IMR-90 (cell line): ENCODE measurements around the gene FEN1. TPM values are rescaled to one million over a fixed set of nuclear protein-coding genes. Genes with fewer than 3 reads are reported as not detected.

Experiments used
- ATAC-seq: fragments of 200-7000 bp; cut with Tn5 transposase; 2 replicates; pipeline ENCODE4 v1.9.1; 2020; ENCODE audit warnings: low read depth, mild to moderate bottlenecking, moderate library complexity
- BruUV-seq: library from RNA; stranded (reverse); fragments of 400-500 nt; replicated peaks from 2 replicates; lab custom pipeline; 2021; lab: Mats Ljungman, UMichigan
- CTCF ChIA-PET: fragments of 300-600 bp; formaldehyde crosslinking; extraction: SDS; loops from one replicate; lab custom pipeline; 2021; ENCODE audit warnings: antibody characterized with exemption; lab: Yijun Ruan, JAX
- POLR2A ChIA-PET: fragments of 300-600 bp; sonication (Branson Sonifier 250); formaldehyde crosslinking; loops from one replicate; lab custom pipeline; 2022; ENCODE audit warnings: antibody characterized with exemption; ENCODE audit not compliant: unreplicated experiment; lab: Charles Lee
- DNase-seq: peaks from one replicate; pipeline ENCODE4 v3.0.0; 2013
- H2AFZ ChIP-seq: replicated peaks from 2 replicates; pipeline ENCODE3; 2013; ENCODE audit warnings: low read length, mild to moderate bottlenecking; ENCODE audit not compliant: poor library complexity
- H2AK5ac ChIP-seq: 2 replicates; pipeline ENCODE4 v1.6.1; 2013; ENCODE audit warnings: low read depth, low read length, inconsistent platforms
- H2AK9ac ChIP-seq: replicated peaks from 2 replicates; pipeline ENCODE3; 2013; ENCODE audit warnings: mild to moderate bottlenecking, low read depth, low read length, moderate library complexity; ENCODE audit not compliant: poor library complexity
- H2BK120ac ChIP-seq: 2 replicates; pipeline ENCODE4 v1.6.1; 2013; ENCODE audit warnings: low read depth, low read length, inconsistent platforms
- H2BK15ac ChIP-seq: 3 replicates; pipeline ENCODE4 v1.6.1; 2013; ENCODE audit warnings: low read depth, low read length, inconsistent platforms
- H2BK20ac ChIP-seq: 2 replicates; pipeline ENCODE4 v1.6.1; 2013; ENCODE audit warnings: low read depth, mild to moderate bottlenecking, inconsistent platforms, low read length, moderate library complexity
- H2BK5ac ChIP-seq: 2 replicates; pipeline ENCODE4 v1.6.1; 2013; ENCODE audit warnings: mild to moderate bottlenecking, low read depth, low read length, inconsistent platforms; ENCODE audit not compliant: poor library complexity, severe bottlenecking
- H3K14ac ChIP-seq: replicated peaks from 2 replicates; pipeline ENCODE4 v1.6.1; 2013; ENCODE audit warnings: low read depth, low read length, inconsistent platforms
- H3K18ac ChIP-seq: 2 replicates; pipeline ENCODE4 v1.6.1; 2013; ENCODE audit warnings: low read depth, low read length, control low read depth
- H3K23ac ChIP-seq: 2 replicates; pipeline ENCODE4 v1.6.1; 2013; ENCODE audit warnings: low read depth, low read length, inconsistent platforms
- H3K27ac ChIP-seq: 2 replicates; pipeline ENCODE4 v1.5.1; 2013; ENCODE audit warnings: mild to moderate bottlenecking, control low read depth, low read length; ENCODE audit not compliant: insufficient read depth
- H3K27me3 ChIP-seq: 2 replicates; pipeline ENCODE4 v1.6.1; 2013; ENCODE audit warnings: low read length; ENCODE audit not compliant: control insufficient read depth, insufficient read depth
- H3K36me3 ChIP-seq: 2 replicates; pipeline ENCODE4 v1.6.1; 2013; ENCODE audit warnings: low read length, mixed read lengths; ENCODE audit not compliant: control insufficient read depth, insufficient read depth
- H3K4ac ChIP-seq: 2 replicates; pipeline ENCODE4 v1.6.1; 2013; ENCODE audit warnings: low read depth, low read length, inconsistent platforms
- H3K4me1 ChIP-seq: 2 replicates; pipeline ENCODE4 v1.6.1; 2013; ENCODE audit warnings: low read length, mixed read lengths; ENCODE audit not compliant: control insufficient read depth, insufficient read depth
- H3K4me2 ChIP-seq: 2 replicates; pipeline ENCODE4 v1.6.1; 2013; ENCODE audit warnings: low read depth, mild to moderate bottlenecking, control low read depth, low read length, moderate library complexity
- H3K4me3 ChIP-seq: 2 replicates; pipeline ENCODE4 v1.5.1; 2013; ENCODE audit warnings: low read depth, mild to moderate bottlenecking, control low read depth, low read length, moderate library complexity; ENCODE audit not compliant: insufficient read depth
- H3K56ac ChIP-seq: 2 replicates; pipeline ENCODE4 v1.6.1; 2013; ENCODE audit warnings: low read length, inconsistent platforms; ENCODE audit not compliant: insufficient read depth; ENCODE audit errors: extremely low read depth
- H3K79me1 ChIP-seq, 2 experiments: 2 replicates each; pipeline ENCODE4 v1.6.1; 2013; ENCODE audit warnings: low read length in 2 of 2, inconsistent platforms in 1 of 2, low read depth in 1 of 2
- H3K9ac ChIP-seq: 2 replicates; pipeline ENCODE4 v1.6.1; 2013; ENCODE audit warnings: low read depth, low read length, control low read depth
- H3K9me1 ChIP-seq: 2 replicates; pipeline ENCODE4 v1.6.1; 2013; ENCODE audit warnings: low read length, inconsistent platforms; ENCODE audit not compliant: insufficient read depth
- H3K9me3 ChIP-seq: 2 replicates; pipeline ENCODE4 v1.6.1; 2013; ENCODE audit warnings: low read length; ENCODE audit not compliant: control insufficient read depth, insufficient read depth
- H4K20me1 ChIP-seq: 2 replicates; pipeline ENCODE4 v1.6.1; 2013; ENCODE audit warnings: low read length, inconsistent platforms; ENCODE audit not compliant: insufficient read depth
- H4K5ac ChIP-seq: 2 replicates; pipeline ENCODE4 v1.6.1; 2013; ENCODE audit warnings: mild to moderate bottlenecking, low read depth, low read length, control low read depth
- H4K8ac ChIP-seq, 2 experiments: 2 replicates each; pipeline ENCODE4 v1.6.1; 2013; ENCODE audit warnings: low read depth in 2 of 2, low read length in 2 of 2, control low read depth in 1 of 2, inconsistent platforms in 1 of 2
- H4K91ac ChIP-seq: 2 replicates; pipeline ENCODE4 v1.6.1; 2013; ENCODE audit warnings: low read depth, low read length, inconsistent platforms; ENCODE audit not compliant: insufficient read depth
- ELK1 ChIP-seq: fragments of 150-350 bp; IDR thresholded peaks from 2 replicates; pipeline ENCODE4 v1.6.1; 2016; ENCODE audit warnings: low read depth, mild to moderate bottlenecking, low read length, moderate library complexity, borderline replicate concordance
- MAZ ChIP-seq: IDR thresholded peaks from 2 replicates; pipeline ENCODE4 v1.6.1; 2012; ENCODE audit warnings: low read depth, mild to moderate bottlenecking, low read length, improper control_type of control experiment, moderate library complexity, borderline replicate concordance
- POLR2A ChIP-seq: IDR thresholded peaks from 2 replicates; pipeline ENCODE4 v1.6.1; 2012; ENCODE audit warnings: mild to moderate bottlenecking, low read depth, low read length
- RCOR1 ChIP-seq: IDR thresholded peaks from 2 replicates; pipeline ENCODE4 v1.6.1; 2012; ENCODE audit warnings: mild to moderate bottlenecking, low read length, improper control_type of control experiment; ENCODE audit not compliant: insufficient replicate concordance
- WGBS, 2 experiments: methylation state at CpG; one replicate each; pipeline versions ENCODE4 v1.1.5 to v1.1.7; 2013; ENCODE audit warnings: missing lambda C conversion rate in 2 of 2; ENCODE audit not compliant: insufficient read length in 1 of 2; ENCODE audit errors: extremely low coverage in 2 of 2; 5-methylcytosine and 5-hydroxymethylcytosine counted together
- dilution Hi-C: fragments of 300-500 bp; cut with HindIII; formaldehyde crosslinking; loops from one replicate; pipeline ENCODE4 v1.14.3; 2018; ENCODE audit warnings: low sequenced_read_pairs; ENCODE audit not compliant: unreplicated experiment
- in situ Hi-C: fragments of 300-500 bp; cut with MboI; formaldehyde crosslinking; loops from 3 replicates; pipeline ENCODE4 v1.14.3; 2019; ENCODE audit warnings: low sequenced_read_pairs, inconsistent platforms, mixed read lengths
- intact Hi-C: fragments of 100-400 bp; cut with micrococcal nuclease; formaldehyde crosslinking; loops from 2 replicates; pipeline ENCODE4 v1.10.0; 2022
- polyA plus RNA-seq, 3 experiments: library from polyadenylated mRNA; depleted of rRNA; stranded (reverse); fragments of >200 nt; gene quantifications; 2 replicates each; pipeline ENCODE4 v1.2.3, GENCODE V29; 2012; ENCODE audit warnings: low replicate concordance in 1 of 3
- total RNA-seq: library from RNA; depleted of rRNA; stranded (reverse); fragments of >200 nt; gene quantifications from 2 replicates; pipeline ENCODE4 v1.2.3, GENCODE V29; 2012

Gene FEN1
- total and polyA plus RNA-seq, 2 of the 4 experiments (the other 2 are of a cell fraction), result 23.0 to 41.9 TPM

GRCh38 chr11:61815790-61816735 is 23.4 kb downstream of the FEN1 start:
- H2AFZ ChIP-seq, result peak overlapping the region; percentile 95
- H3K4me3 ChIP-seq, result peak overlapping the region; percentile 86
- CTCF ChIA-PET, result interaction anchor here (0.6 to 1.5 kb wide), 6 partner anchors 11 to 1969 kb away, joined by 3 to 6 read pairs (median 3); partner anchors contain the start of gene FADS2
- peaks cover 16% of the 10 kb centered on the region for H3K36me3 ChIP-seq
- BruUV-seq, result no TSS peak
- no peaks in the 10 kb centered on the region; the same call in 1 of the 2 replicates for H4K20me1 ChIP-seq
- H4K91ac ChIP-seq, result peak overlapping the region; percentile 86
- peak overlapping the region; percentile 49 for H3K18ac ChIP-seq
- H4K8ac ChIP-seq, result peak overlapping the region; percentile 72 to 95; a peak in 3 of 4 replicates
- peak overlapping the region; percentile 98 for H3K4me2 ChIP-seq
- peak overlapping the region; percentile 71 for H4K5ac ChIP-seq
- peak overlapping the region; percentile 82 for H2BK5ac ChIP-seq
- peak overlapping the region; percentile 92 for H3K27ac ChIP-seq
- DNase-seq (peak; percentile 60), ATAC-seq (peak; percentile 21)
- TF ChIP-seq RCOR1, result peak; percentile 5
- TF ChIP-seq POLR2A, result peak; percentile 63
- TF ChIP-seq MAZ, result peak; percentile 55; the same call in 1 of the 2 replicates
- no peak for TF ChIP-seq ELK1
- WGBS, 2 experiments, result 0% methylated on average over 35 of the region's 69 CpGs; no CpG with 5 or more reads in 1 of the 2 experiments
- H3K56ac ChIP-seq, result peak overlapping the region; percentile 55
- H3K14ac ChIP-seq, result peak overlapping the region; percentile 67
- peak overlapping the region; percentile 96 for H2AK9ac ChIP-seq
- H2AK5ac ChIP-seq, result peak overlapping the region; percentile 94
- H2BK20ac ChIP-seq, result no peak overlapping the region
- peak overlapping the region; percentile 56 for H2BK120ac ChIP-seq
- H3K9ac ChIP-seq, result peak overlapping the region; percentile 84
- peak overlapping the region; percentile 66 for H3K4ac ChIP-seq
- no peaks in the 10 kb centered on the region for H3K27me3 ChIP-seq
- intact Hi-C loops, result no loop called here
- POLR2A ChIA-PET, result interaction anchor here (1.1 to 1.5 kb wide), 2 partner anchors 10 to 18 kb away, joined by 4 to 6 read pairs; no protein-coding TSS in a partner anchor
- H3K23ac ChIP-seq, result peak overlapping the region; percentile 32
- peaks cover 5% of the 10 kb centered on the region; the same call in 1 of the 2 replicates for H3K4me1 ChIP-seq
- peaks cover 7 to 39% of the 10 kb centered on the region in 2 experiments; a peak in 3 of 4 replicates for H3K79me1 ChIP-seq
- in situ Hi-C loops, result no loop called here
- dilution Hi-C loops, result no loop called here
- peaks cover 14% of the 10 kb centered on the region for H3K9me1 ChIP-seq
- no peaks in the 10 kb centered on the region for H3K9me3 ChIP-seq
- peak overlapping the region; percentile 19; the same call in 1 of the 3 replicates for H2BK15ac ChIP-seq
